ENCODE data around the gene SMAD7. TPM values are rescaled to one million over a fixed set of nuclear protein-coding genes. Genes with fewer than 3 reads are reported as not detected.

Gene SMAD7
- total and polyA plus RNA-seq, 2 experiments from 2014 or later = 6.8 to 51.7 TPM

DNA sequence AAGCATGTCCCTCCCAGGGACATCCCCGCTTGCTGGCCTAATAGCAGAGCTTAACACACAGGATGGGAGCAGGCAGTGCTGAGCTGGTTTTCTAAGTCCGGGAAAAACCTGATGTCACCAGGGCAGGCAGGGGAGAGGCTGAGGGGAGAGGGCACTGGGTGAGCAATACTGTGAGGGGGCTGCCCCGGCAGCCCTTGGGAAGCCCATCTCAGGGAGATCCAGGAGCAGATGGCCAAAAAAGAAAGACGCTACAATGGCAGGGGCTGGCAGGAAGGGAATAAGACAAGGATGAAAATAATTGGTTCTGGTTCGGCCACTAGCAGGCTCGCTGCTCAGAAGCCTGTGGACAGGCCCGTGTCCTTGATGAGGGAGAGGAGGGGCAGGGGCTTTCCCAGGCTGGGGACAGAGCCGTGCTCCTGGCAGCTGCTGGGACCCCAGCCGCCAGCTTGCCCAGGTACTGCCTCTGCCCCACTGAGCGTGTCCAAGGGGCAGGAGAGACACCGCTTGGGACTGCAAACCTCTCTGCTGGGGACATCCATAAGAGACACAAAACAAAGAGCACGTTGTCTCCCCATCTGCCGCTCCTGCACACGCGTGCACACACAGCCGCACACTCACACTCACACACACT is 30.2 kb downstream of the SMAD7 start:
- no peaks in the 10 kb centered on the region for H3K9me2 ChIP-seq (ENCODE audit: insufficient read depth)
- no peak for TF ChIP-seq EZH2 (IDR thresholded peaks at IDR 0.05; ENCODE audit: insufficient read depth, poor library complexity, severe bottlenecking)
- no peak for TF ChIP-seq EZH2phosphoT487 (IDR thresholded peaks at IDR 0.05; ENCODE audit: insufficient read depth, low read depth)
- H4K20me1 ChIP-seq (ENCODE audit: insufficient read depth) = no peaks in the 10 kb centered on the region
- H3F3A ChIP-seq (ENCODE audit: insufficient read depth) = peaks cover 75% of the 10 kb centered on the region
- 92 to 95% methylated on average over 16 of the region's 16 CpGs for WGBS, 2 experiments (ENCODE audit: low coverage in 1 of 2, low lambda C conversion rate in 2 of 2, missing lambda C conversion rate in 2 of 2)
- no peak overlapping the region for H3K9ac ChIP-seq
- H3K36me3 ChIP-seq (ENCODE audit: low read depth) = peaks cover 5% of the 10 kb centered on the region; the same call in 1 of the 2 replicates
- no peak overlapping the region for H3K4me3 ChIP-seq
- no peaks in the 10 kb centered on the region for H3K9me3 ChIP-seq (ENCODE audit: low read depth)
- H3K4me1 ChIP-seq (ENCODE audit: insufficient read depth) = peaks cover 59% of the 10 kb centered on the region
- peak; percentile 4 for DNase-seq
- peak overlapping the region; percentile 28; the same call in 1 of the 2 replicates for H3K27ac ChIP-seq
- H3K4me2 ChIP-seq (ENCODE audit: unreplicated experiment) = no peak overlapping the region
- H3K79me2 ChIP-seq (ENCODE audit: insufficient read depth) = peaks cover 78% of the 10 kb centered on the region
- in situ Hi-C loops (cut with MboI) = no loop called here
- no peak overlapping the region for H2AFZ ChIP-seq
- no peaks in the 10 kb centered on the region for H3K27me3 ChIP-seq (replicated peaks; ENCODE audit: insufficient read depth)

DNA sequence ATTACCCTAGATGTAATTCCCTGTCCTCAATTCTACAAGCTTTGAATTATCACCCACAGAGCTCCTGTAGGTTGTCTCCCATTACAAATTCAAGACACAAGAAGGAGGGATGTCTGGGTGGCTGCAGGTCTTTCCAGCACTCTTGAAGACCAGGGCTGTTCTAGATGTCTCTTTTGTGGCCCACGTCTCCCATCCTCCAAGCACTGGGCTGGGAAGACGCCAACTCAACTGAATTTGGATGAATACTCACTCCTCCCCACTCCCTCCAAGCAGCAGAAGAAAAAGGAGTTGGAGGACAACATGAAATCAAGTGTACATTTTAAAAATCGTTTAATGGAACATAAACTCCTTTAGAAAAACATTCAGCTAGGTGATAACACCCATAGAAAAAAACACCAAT is 31.2 kb downstream of the SMAD7 start:
- WGBS, 2 experiments (ENCODE audit: low coverage in 1 of 2, low lambda C conversion rate in 2 of 2, missing lambda C conversion rate in 2 of 2) = 45 to 51% methylated on average over 3 of the region's 3 CpGs
- H3K4me1 ChIP-seq (ENCODE audit: insufficient read depth) = peaks cover 50% of the 10 kb centered on the region
- H3K4me2 ChIP-seq (ENCODE audit: unreplicated experiment) = no peak overlapping the region
- no peaks in the 10 kb centered on the region for H3K9me2 ChIP-seq (ENCODE audit: insufficient read depth)
- in situ Hi-C loops (cut with MboI) = no loop called here
- DNase-seq = peak; percentile 17
- peaks cover 5% of the 10 kb centered on the region; the same call in 1 of the 2 replicates for H3K36me3 ChIP-seq (ENCODE audit: low read depth)
- no peak overlapping the region for H2AFZ ChIP-seq
- H3F3A ChIP-seq (ENCODE audit: insufficient read depth) = peaks cover 67% of the 10 kb centered on the region
- peak overlapping the region; percentile 13 for H3K27ac ChIP-seq
- H3K9ac ChIP-seq = no peak overlapping the region
- no peaks in the 10 kb centered on the region for H4K20me1 ChIP-seq (ENCODE audit: insufficient read depth)
- peaks cover 68% of the 10 kb centered on the region for H3K79me2 ChIP-seq (ENCODE audit: insufficient read depth)
- H3K4me3 ChIP-seq = no peak overlapping the region
- no peaks in the 10 kb centered on the region for H3K9me3 ChIP-seq (ENCODE audit: low read depth)
- no peaks in the 10 kb centered on the region for H3K27me3 ChIP-seq (replicated peaks; ENCODE audit: insufficient read depth)
- TF ChIP-seq EZH2phosphoT487 (IDR thresholded peaks at IDR 0.05; ENCODE audit: insufficient read depth, low read depth) = no peak
- no peak for TF ChIP-seq EZH2 (IDR thresholded peaks at IDR 0.05; ENCODE audit: insufficient read depth, poor library complexity, severe bottlenecking)

DNA sequence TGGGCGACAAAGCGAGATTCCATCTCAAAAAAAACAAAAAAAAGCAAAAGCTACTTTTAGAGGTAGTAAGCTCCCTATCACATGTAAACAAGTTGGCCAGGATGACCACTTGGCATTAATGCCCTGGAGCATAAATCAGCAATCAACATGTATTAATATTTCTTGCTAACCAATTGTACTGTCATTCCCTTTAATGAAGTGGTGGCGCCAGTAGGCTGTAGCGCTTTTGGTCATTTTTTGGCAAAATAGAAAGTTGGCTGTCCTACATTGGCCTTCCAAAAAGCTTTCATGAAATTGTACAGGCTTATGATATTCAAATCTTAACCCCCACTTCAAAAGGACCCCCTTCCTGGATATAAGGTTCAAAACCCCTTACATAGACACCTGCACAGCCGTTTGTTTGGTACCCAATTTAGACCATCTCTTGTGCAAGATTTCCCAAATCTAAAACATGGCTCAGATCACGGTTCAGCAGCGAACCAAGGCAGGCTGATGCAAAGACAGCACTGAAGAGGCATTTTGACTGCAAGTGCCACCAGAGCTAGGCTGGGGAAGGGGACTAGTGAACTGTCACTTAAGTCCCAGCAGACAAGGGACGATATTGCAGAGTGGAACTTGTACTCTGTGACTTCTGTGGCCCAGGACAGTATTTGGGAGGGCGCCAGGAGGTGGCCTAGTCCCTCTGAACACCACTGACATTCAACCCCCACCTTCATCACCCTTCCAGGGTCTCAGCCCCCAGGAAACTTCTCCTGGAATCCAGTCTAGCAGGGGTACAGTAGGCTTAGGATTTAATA is 31.9 kb downstream of the SMAD7 start:
- Histone ChIP-seq H2AFZ (no peak overlapping the region), H3F3A (ENCODE audit: insufficient read depth) (peaks cover 66% of the 10 kb centered on the region), H3K36me3 (ENCODE audit: low read depth) (peaks cover 5% of the 10 kb centered on the region; the same call in 1 of the 2 replicates), H3K9me3 (ENCODE audit: low read depth) (no peaks in the 10 kb centered on the region), H3K4me1 (ENCODE audit: insufficient read depth) (peaks cover 45% of the 10 kb centered on the region), H3K9ac (no peak overlapping the region), H3K4me2 (ENCODE audit: unreplicated experiment) (no peak overlapping the region), H3K27ac (peak overlapping the region; percentile 13; the same call in 1 of the 2 replicates), H3K9me2 (ENCODE audit: insufficient read depth) (no peaks in the 10 kb centered on the region), H3K4me3 (no peak overlapping the region), H3K27me3 (replicated peaks; ENCODE audit: insufficient read depth) (no peaks in the 10 kb centered on the region), H3K79me2 (ENCODE audit: insufficient read depth) (peaks cover 63% of the 10 kb centered on the region), H4K20me1 (ENCODE audit: insufficient read depth) (no peaks in the 10 kb centered on the region)
- WGBS, 2 experiments (ENCODE audit: low coverage in 1 of 2, low lambda C conversion rate in 2 of 2, missing lambda C conversion rate in 2 of 2) = 97 to 98% methylated on average over 9 of the region's 9 CpGs
- DNase-seq = no peak
- no peak for TF ChIP-seq EZH2phosphoT487 (IDR thresholded peaks at IDR 0.05; ENCODE audit: insufficient read depth, low read depth)
- no peak for TF ChIP-seq EZH2 (IDR thresholded peaks at IDR 0.05; ENCODE audit: insufficient read depth, poor library complexity, severe bottlenecking)
- in situ Hi-C loops (cut with MboI) = no loop called here

DNA sequence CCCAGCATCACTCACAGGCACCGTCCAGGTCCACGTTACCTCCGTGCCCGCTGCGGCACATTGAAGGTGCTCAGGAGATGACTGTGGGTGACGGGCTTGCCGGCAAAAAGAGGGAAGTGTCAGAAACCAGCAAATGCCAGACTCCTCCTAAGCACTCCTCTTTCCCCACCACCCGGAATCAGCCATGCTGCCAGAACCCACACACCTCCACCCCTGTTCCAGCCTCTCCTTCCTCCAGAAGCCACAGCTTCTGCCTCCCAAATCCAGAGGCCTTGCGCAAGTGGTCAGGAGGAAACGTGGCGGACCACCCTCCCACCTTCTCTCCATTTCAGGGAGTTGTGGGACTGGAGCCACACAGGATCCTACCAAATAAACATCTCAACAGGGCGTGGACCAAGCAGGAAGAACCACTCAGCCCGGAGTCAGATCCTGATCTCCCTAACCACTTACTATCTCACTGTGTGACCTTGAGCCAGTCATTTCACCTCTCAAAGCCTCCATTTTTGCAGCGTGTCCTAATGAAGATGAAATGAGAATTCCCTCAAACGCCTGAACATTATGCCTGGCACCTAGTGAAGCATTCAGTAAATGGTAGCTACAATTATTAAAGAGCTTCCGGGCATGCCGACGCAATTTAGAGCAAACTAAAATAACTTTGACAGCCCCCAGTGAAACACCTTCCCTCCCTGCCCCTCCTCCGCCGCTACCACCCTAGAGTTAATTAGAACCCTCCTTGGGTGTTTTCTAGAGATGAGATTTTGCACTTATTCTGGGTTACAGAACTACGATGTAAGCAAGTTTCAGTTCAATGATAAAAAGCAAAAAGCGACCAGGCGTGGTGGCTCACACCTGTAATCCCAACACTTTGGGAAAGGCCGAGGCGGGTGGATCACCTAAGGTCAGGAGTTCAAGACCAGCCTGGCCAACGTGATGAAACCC is 32.9 kb downstream of the SMAD7 start:
- Histone ChIP-seq H3K27me3 (replicated peaks; ENCODE audit: insufficient read depth) (no peaks in the 10 kb centered on the region), H3F3A (ENCODE audit: insufficient read depth) (peaks cover 58% of the 10 kb centered on the region), H3K36me3 (ENCODE audit: low read depth) (peaks cover 5% of the 10 kb centered on the region; the same call in 1 of the 2 replicates), H3K9me3 (ENCODE audit: low read depth) (no peaks in the 10 kb centered on the region), H4K20me1 (ENCODE audit: insufficient read depth) (no peaks in the 10 kb centered on the region), H3K4me1 (ENCODE audit: insufficient read depth) (peaks cover 35% of the 10 kb centered on the region), H3K9ac (no peak overlapping the region), H3K4me3 (no peak overlapping the region), H3K4me2 (ENCODE audit: unreplicated experiment) (no peak overlapping the region), H2AFZ (no peak overlapping the region), H3K9me2 (ENCODE audit: insufficient read depth) (no peaks in the 10 kb centered on the region), H3K79me2 (ENCODE audit: insufficient read depth) (peaks cover 53% of the 10 kb centered on the region), H3K27ac (peak overlapping the region; percentile 0; the same call in 1 of the 2 replicates)
- 87 to 88% methylated on average over 26 of the region's 26 CpGs for WGBS, 2 experiments (ENCODE audit: low coverage in 1 of 2, low lambda C conversion rate in 2 of 2, missing lambda C conversion rate in 2 of 2)
- no peak for DNase-seq
- in situ Hi-C loops (cut with MboI) = no loop called here
- no peak for TF ChIP-seq EZH2phosphoT487 (IDR thresholded peaks at IDR 0.05; ENCODE audit: insufficient read depth, low read depth)
- TF ChIP-seq EZH2 (IDR thresholded peaks at IDR 0.05; ENCODE audit: insufficient read depth, poor library complexity, severe bottlenecking) = no peak

All from GM23248 (cell line).